Measurements from ENCODE around the gene CADPS2. TPM values are rescaled to one million over a fixed set of nuclear protein-coding genes. Genes with fewer than 3 reads are reported as not detected.

Gene CADPS2
- total and polyA plus RNA-seq, 2 of the 8 experiments (the other 6 are each of a cell fraction or from before 2014, with no cell fraction given) = 8.9 to 22.3 TPM

DNA sequence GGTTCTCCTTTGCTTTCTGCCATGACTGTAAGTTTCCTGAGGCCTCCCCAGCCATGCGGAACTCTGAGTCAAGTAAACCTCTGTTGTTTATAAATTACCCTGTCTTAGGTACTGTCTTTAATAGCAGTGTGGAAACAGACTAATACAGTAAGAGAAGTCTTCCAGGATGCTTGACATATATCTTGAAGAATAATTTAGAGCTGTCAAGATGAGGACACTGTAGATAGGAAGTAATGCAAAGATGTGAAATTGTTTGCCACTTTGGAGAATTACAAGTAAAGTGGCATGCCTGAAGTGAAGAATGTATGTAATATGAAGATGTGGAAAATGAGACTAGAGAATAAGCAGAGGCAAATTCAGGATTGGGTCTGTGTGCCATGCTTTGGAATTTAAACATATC is 2.9 kb upstream of the CADPS2 start:
- H3K23me2 ChIP-seq (ENCODE audit: low read depth, low read length) = peaks cover 9% of the 10 kb centered on the region; the same call in 1 of the 2 replicates
- no peak overlapping the region for H2AK5ac ChIP-seq (ENCODE audit: low read depth, low read length)
- DNase-seq (ENCODE audit: low read depth in 1 of 2, low spot score in 2 of 2) (no peak), FAIRE-seq (no peak)
- no peak overlapping the region for H2BK15ac ChIP-seq (ENCODE audit: low read length)
- H3K27me3 ChIP-seq (replicated peaks in 1 of 4; ENCODE audit: control insufficient read depth in 3 of 4, extremely low read depth in 1 of 4, insufficient read depth in 3 of 4, low read length in 3 of 4) = peaks cover 3 to 15% (median 8%) of the 10 kb centered on the region in 4 experiments
- no peak overlapping the region for H3K23ac ChIP-seq (ENCODE audit: insufficient read length)
- no peak overlapping the region for H3K4ac ChIP-seq (replicated peaks; ENCODE audit: insufficient read length, low read depth, low read length)
- POLR2A ChIA-PET (ENCODE audit: partially characterized antibody) = no interaction called here
- no peak overlapping the region for H3K56ac ChIP-seq (replicated peaks; ENCODE audit: insufficient read length, low read depth, low read length)
- no peaks in the 10 kb centered on the region for H3K79me1 ChIP-seq (ENCODE audit: low read depth, low read length)
- H3K14ac ChIP-seq (ENCODE audit: insufficient read length) = no peak overlapping the region
- no peak overlapping the region for H2BK5ac ChIP-seq (ENCODE audit: low read depth, low read length)
- CTCF ChIA-PET (ENCODE audit: partially characterized antibody) = interaction anchor here (0.7 to 2.8 kb wide), 2 partner anchors 12 to 265 kb away, joined by 3 to 10 read pairs; no protein-coding TSS in a partner anchor
- H3K27ac ChIP-seq (ENCODE audit: low read depth, low read length) = no peak overlapping the region
- H4K20me1 ChIP-seq (replicated peaks in 1 of 2; ENCODE audit: control insufficient read depth in 1 of 2, insufficient read depth in 2 of 2, low read length in 2 of 2) = no peaks in the 10 kb centered on the region
- 74% methylated on average over 1 of the region's 1 CpG; no CpG with 5 or more reads in 1 of the 2 experiments for WGBS, 2 experiments (ENCODE audit: extremely low coverage in 1 of 2, insufficient coverage in 1 of 2, insufficient read length in 1 of 2, insufficient replicate concordance in 2 of 2, low coverage in 1 of 2, low lambda C conversion rate in 2 of 2, missing lambda C conversion rate in 1 of 2)
- no peak overlapping the region for H3K4me2 ChIP-seq (ENCODE audit: insufficient read depth in 1 of 2, low read depth in 2 of 2, low read length in 2 of 2)
- no peaks in the 10 kb centered on the region for H3K9me3 ChIP-seq (ENCODE audit: insufficient read depth in 2 of 2, low read depth in 1 of 2, low read length in 1 of 2)
- no peak overlapping the region for H3K18ac ChIP-seq (ENCODE audit: extremely low read depth, low read length)
- H2BK20ac ChIP-seq (ENCODE audit: low read length) = no peak overlapping the region
- no peak overlapping the region for H3K9ac ChIP-seq (replicated peaks in 1 of 4; ENCODE audit: extremely low read depth in 1 of 4, low read depth in 3 of 4, low read length in 3 of 4)
- no peak overlapping the region for H4K91ac ChIP-seq (replicated peaks; ENCODE audit: insufficient read length, low read length)
- no peak overlapping the region for H2AFZ ChIP-seq (ENCODE audit: low read length)
- H4K8ac ChIP-seq (ENCODE audit: extremely low read depth, insufficient read depth, low read length) = no peak overlapping the region
- H2BK12ac ChIP-seq (ENCODE audit: low read depth, low read length) = no peak overlapping the region
- H3K36me3 ChIP-seq (ENCODE audit: control insufficient read depth in 2 of 4, insufficient read depth in 4 of 4, low read length in 3 of 4) = no peaks in the 10 kb centered on the region
- no peak overlapping the region for H4K5ac ChIP-seq (ENCODE audit: insufficient read length, low read depth, low read length)
- H3K4me1 ChIP-seq (replicated peaks in 1 of 4; ENCODE audit: control insufficient read depth in 3 of 4, insufficient read depth in 4 of 4, low read length in 3 of 4) = peaks cover 0 to 9% (median 3%) of the 10 kb centered on the region in 4 experiments; a peak in 6 of 7 replicates
- H2BK120ac ChIP-seq (replicated peaks; ENCODE audit: low read depth, low read length) = no peak overlapping the region
- no peak overlapping the region for H3K4me3 ChIP-seq (ENCODE audit: extremely low read depth in 1 of 4, insufficient read depth in 2 of 4, low read depth in 3 of 4, low read length in 4 of 4)
- H3K79me2 ChIP-seq (ENCODE audit: control insufficient read depth in 1 of 2, insufficient read depth in 2 of 2, low read length in 2 of 2) = 0 out of 4 replicates have a peak, but pooled peaks cover 0 to 9% of the 10 kb centered on the region in 2 experiments
- TF ChIP-seq HDAC6 (IDR thresholded peaks at IDR 0.05; ENCODE audit: low read depth, low read length) = no peak

Measured in H1 (cell line).